ENCODE results near the gene CLDND1. TPM values are rescaled to one million over a fixed set of nuclear protein-coding genes. Genes with fewer than 3 reads are reported as not detected.
A peak's percentile ranks its signal among the peaks of the same experiment; 100 is the strongest.
"Not testable (repeated sequence)": the region's sequence is repeated elsewhere in the genome, so short reads cannot be mapped to it uniquely, and the experiment has no call there.

CLDND1 gene
- polyA plus RNA-seq (ENCODE audit: insufficient read depth in 1 of 5, insufficient read length in 5 of 5, low replicate concordance in 1 of 5) = 100 to 1,000 TPM; 110 to 191 (median 146) TPM
- long read RNA-seq, donor 1, transcript CLDND1-201 (5 exons, 2,161 nt) = major isoform, 36 of 53 reads
- long read RNA-seq, donor 1, transcript CLDND1-207 (2 exons, 778 nt) = minor isoform, 8 of 53 reads
- long read RNA-seq, donor 1, partial matches to known transcripts = 0 of 53 reads
- long read RNA-seq, donor 1, other reads (novel, unspliced or antisense) = 0 of 53 reads
- long read RNA-seq, donor 2, transcript CLDND1-201 (5 exons, 2,161 nt) = major isoform, 24 of 31 reads
- long read RNA-seq, donor 2, partial matches to known transcripts = 0 of 31 reads
- long read RNA-seq, donor 2, other reads (novel, unspliced or antisense) = 0 of 31 reads
- long read RNA-seq, donor 3, transcript CLDND1-201 (5 exons, 2,161 nt) = major isoform, 21 of 31 reads
- long read RNA-seq, donor 3, partial matches to known transcripts = 0 of 31 reads
- long read RNA-seq, donor 3, other reads (novel, unspliced or antisense) = 0 of 31 reads
- long read RNA-seq, donor 4, transcript CLDND1-213 (2 exons, 520 nt) = minor isoform, 5 of 38 reads
- long read RNA-seq, donor 4, transcript CLDND1-201 (5 exons, 2,161 nt) = major isoform, 21 of 38 reads
- long read RNA-seq, donor 4, partial matches to known transcripts = 5 of 38 reads
- long read RNA-seq, donor 4, other reads (novel, unspliced or antisense) = 0 of 38 reads
- long read RNA-seq, donor 5, transcript CLDND1-207 (2 exons, 778 nt) = minor isoform, 5 of 56 reads
- long read RNA-seq, donor 5, transcript CLDND1-213 (2 exons, 520 nt) = minor isoform, 7 of 56 reads
- long read RNA-seq, donor 5, transcript CLDND1-201 (5 exons, 2,161 nt) = major isoform, 34 of 56 reads
- long read RNA-seq, donor 5, partial matches to known transcripts = 0 of 56 reads
- long read RNA-seq, donor 5, other reads (novel, unspliced or antisense) = 0 of 56 reads
- long read RNA-seq, donor 6, transcript CLDND1-201 (5 exons, 2,161 nt) = major isoform, 35 of 57 reads
- long read RNA-seq, donor 6, partial matches to known transcripts = 10 of 57 reads
- long read RNA-seq, donor 6, other reads (novel, unspliced or antisense) = 0 of 57 reads
- long read RNA-seq, donor 7, transcript CLDND1-201 (5 exons, 2,161 nt) = major isoform, 29 of 37 reads
- long read RNA-seq, donor 7, partial matches to known transcripts = 0 of 37 reads
- long read RNA-seq, donor 7, other reads (novel, unspliced or antisense) = 0 of 37 reads
- long read RNA-seq, donor 8, partial matches to known transcripts = 0 of 6 reads
- long read RNA-seq, donor 8, other reads (novel, unspliced or antisense) = 0 of 6 reads

GRCh38 chr3:98522544-98523281, at the start of gene CLDND1:
Gene CLDND1 (minus strand): TSS chr3:98522902. CDS start chr3:98521424, 1,478 bp downstream.
- peak; percentile 95 to 96 for DNase-seq

- no peak for DNase-seq
Observed at GRCh38 chr3:98568402-98568801, 45.7 kb upstream of the CLDND1 start.

- no peak for DNase-seq
Observed at GRCh38 chr3:98567666-98568270, 45.1 kb upstream of the CLDND1 start.

- DNase-seq = no peak
Observed at GRCh38 chr3:98565843-98566242, 43.1 kb upstream of the CLDND1 start.

- DNase-seq = no peak
Observed at GRCh38 chr3:98565237-98565643, 42.5 kb upstream of the CLDND1 start.

GRCh38 chr3:98564282-98565005, 41.7 kb upstream of the CLDND1 start:
- DNase-seq = no peak

- no peak for DNase-seq
Observed at GRCh38 chr3:98563661-98564281, 41.1 kb upstream of the CLDND1 start.

GRCh38 chr3:98561727-98562521, 39.2 kb upstream of the CLDND1 start:
- DNase-seq = no peak

GRCh38 chr3:98560911-98561310, 38.2 kb upstream of the CLDND1 start:
- DNase-seq = no peak

- not testable (repeated sequence) for DNase-seq
Observed at GRCh38 chr3:98559769-98560168, 37.1 kb upstream of the CLDND1 start.

- DNase-seq = no peak
Observed at GRCh38 chr3:98558100-98558827, 35.6 kb upstream of the CLDND1 start.

GRCh38 chr3:98557324-98558010, 34.8 kb upstream of the CLDND1 start:
- no peak for DNase-seq

GRCh38 chr3:98556164-98557130, 33.7 kb upstream of the CLDND1 start:
- DNase-seq = no peak

- no peak for DNase-seq
Observed at GRCh38 chr3:98555025-98555379, 32.3 kb upstream of the CLDND1 start.

GRCh38 chr3:98554580-98554979, 31.9 kb upstream of the CLDND1 start:
- DNase-seq = no peak

- DNase-seq = no peak
Observed at GRCh38 chr3:98553753-98554152, 31.1 kb upstream of the CLDND1 start.

Data from right lung (tissue), 10 donors.